ENCODE data around the gene CNOT6L. TPM values are rescaled to one million over a fixed set of nuclear protein-coding genes. Genes with fewer than 3 reads are reported as not detected.
A peak's percentile ranks its signal among the peaks of the same experiment; 100 is the strongest.

The CNOT6L gene
- total RNA-seq, 2 experiments from 2014 or later = 103 to 107 TPM

- peak; percentile 30 for ATAC-seq
- CTCF ChIA-PET = interaction anchor here (1.0 kb wide), 1 partner anchor 15 kb away, joined by 3 read pairs; no protein-coding TSS in a partner anchor
These were observed 26.2 kb upstream of the CNOT6L start for GRCh38 chr4:77845400-77845799.

GRCh38 chr4:77844363-77844762 is 25.2 kb upstream of the CNOT6L start:
- no peaks in the 10 kb centered on the region for H3K27me3 Mint-ChIP-seq
- H3K4me1 Mint-ChIP-seq = peaks cover 12% of the 10 kb centered on the region
- no peak for DNase-seq

More at GRCh38 chr4:77845400-77845799, 26.2 kb upstream of the CNOT6L start:
- no peak for DNase-seq
- no peaks in the 10 kb centered on the region for H3K9me3 Mint-ChIP-seq (ENCODE audit: low read depth)
- no peak overlapping the region for H3K27ac Mint-ChIP-seq
- peaks cover 12% of the 10 kb centered on the region for H3K4me1 Mint-ChIP-seq
- H3K36me3 Mint-ChIP-seq = no peaks in the 10 kb centered on the region
- no peaks in the 10 kb centered on the region for H3K27me3 Mint-ChIP-seq
- H3K4me3 Mint-ChIP-seq = no peak overlapping the region

GRCh38 chr4:77843628-77844027 is 24.5 kb upstream of the CNOT6L start:
- Mint-ChIP-seq H3K36me3 (no peaks in the 10 kb centered on the region), H3K9me3 (ENCODE audit: low read depth) (no peaks in the 10 kb centered on the region), H3K4me1 (peaks cover 12% of the 10 kb centered on the region), H3K27me3 (no peaks in the 10 kb centered on the region), H3K4me3 (no peak overlapping the region), H3K27ac (no peak overlapping the region)
- CTCF ChIA-PET = interaction anchor here (0.8 kb wide), 1 partner anchor 9 kb away, joined by 6 read pairs; no protein-coding TSS in a partner anchor
- DNase-seq (no peak), ATAC-seq (peak; percentile 47)

More at GRCh38 chr4:77844363-77844762, 25.2 kb upstream of the CNOT6L start:
- no peak overlapping the region for H3K4me3 Mint-ChIP-seq
- H3K27ac Mint-ChIP-seq = no peak overlapping the region
- ATAC-seq = no peak
- H3K9me3 Mint-ChIP-seq (ENCODE audit: low read depth) = no peaks in the 10 kb centered on the region
- H3K36me3 Mint-ChIP-seq = no peaks in the 10 kb centered on the region
- CTCF ChIA-PET = interaction anchor here (0.8 kb wide), 1 partner anchor 8 kb away, joined by 6 read pairs; no protein-coding TSS in a partner anchor

GRCh38 chr4:77834403-77834802 is 15.2 kb upstream of the CNOT6L start:
- Mint-ChIP-seq H3K4me1 (peaks cover 8% of the 10 kb centered on the region), H3K4me3 (no peak overlapping the region), H3K27me3 (no peaks in the 10 kb centered on the region), H3K9me3 (ENCODE audit: low read depth) (no peaks in the 10 kb centered on the region), H3K27ac (no peak overlapping the region), H3K36me3 (no peaks in the 10 kb centered on the region)
- CTCF ChIA-PET = no interaction called here
- ATAC-seq (no peak), DNase-seq (no peak)

- ATAC-seq = no peak
- no peaks in the 10 kb centered on the region for H3K27me3 Mint-ChIP-seq
- no peaks in the 10 kb centered on the region for H3K36me3 Mint-ChIP-seq
- no peak overlapping the region for H3K27ac Mint-ChIP-seq
- H3K4me1 Mint-ChIP-seq = peaks cover 8% of the 10 kb centered on the region
- no peak for DNase-seq
- H3K4me3 Mint-ChIP-seq = no peak overlapping the region
- H3K9me3 Mint-ChIP-seq (ENCODE audit: low read depth) = no peaks in the 10 kb centered on the region
- CTCF ChIA-PET = no interaction called here
These were observed 14.1 kb upstream of the CNOT6L start for GRCh38 chr4:77833126-77833724.

- ATAC-seq = peak; percentile 49
- CTCF ChIA-PET = interaction anchor here (1.5 kb wide), 1 partner anchor 26 kb away, joined by 5 read pairs; no protein-coding TSS in a partner anchor
- Mint-ChIP-seq H3K4me1 (peaks cover 18% of the 10 kb centered on the region), H3K4me3 (no peak overlapping the region), H3K9me3 (ENCODE audit: low read depth) (no peaks in the 10 kb centered on the region), H3K27ac (peak overlapping the region; percentile 26), H3K27me3 (no peaks in the 10 kb centered on the region), H3K36me3 (no peaks in the 10 kb centered on the region)
- no peak for DNase-seq
These were observed 8.2 kb upstream of the CNOT6L start for GRCh38 chr4:77827343-77827742.

GRCh38 chr4:77826275-77826674 is 7.1 kb upstream of the CNOT6L start:
- ATAC-seq (no peak), DNase-seq (no peak)
- H3K27ac Mint-ChIP-seq = no peak overlapping the region
- CTCF ChIA-PET = interaction anchor here (1.4 kb wide), 1 partner anchor 27 kb away, joined by 4 read pairs; no protein-coding TSS in a partner anchor
- no peaks in the 10 kb centered on the region for H3K27me3 Mint-ChIP-seq
- H3K9me3 Mint-ChIP-seq (ENCODE audit: low read depth) = no peaks in the 10 kb centered on the region
- H3K36me3 Mint-ChIP-seq = no peaks in the 10 kb centered on the region
- peaks cover 27% of the 10 kb centered on the region for H3K4me1 Mint-ChIP-seq
- H3K4me3 Mint-ChIP-seq = no peak overlapping the region

- Mint-ChIP-seq H3K9me3 (ENCODE audit: low read depth) (no peaks in the 10 kb centered on the region), H3K4me3 (peak overlapping the region; percentile 98), H3K36me3 (peaks cover 12% of the 10 kb centered on the region), H3K27me3 (no peaks in the 10 kb centered on the region), H3K27ac (peak overlapping the region; percentile 97), H3K4me1 (peaks cover 26% of the 10 kb centered on the region)
- ATAC-seq (peak; percentile 3), DNase-seq (peak; percentile 65)
- CTCF ChIA-PET = interaction anchor here (1.3 to 2.5 kb wide), 3 partner anchors 30 to 40 kb away, joined by 3 to 13 read pairs (median 5); partner anchors contain the start of gene MRPL1
These were observed 2.6 kb upstream of the CNOT6L start for GRCh38 chr4:77821775-77822174.

DNA sequence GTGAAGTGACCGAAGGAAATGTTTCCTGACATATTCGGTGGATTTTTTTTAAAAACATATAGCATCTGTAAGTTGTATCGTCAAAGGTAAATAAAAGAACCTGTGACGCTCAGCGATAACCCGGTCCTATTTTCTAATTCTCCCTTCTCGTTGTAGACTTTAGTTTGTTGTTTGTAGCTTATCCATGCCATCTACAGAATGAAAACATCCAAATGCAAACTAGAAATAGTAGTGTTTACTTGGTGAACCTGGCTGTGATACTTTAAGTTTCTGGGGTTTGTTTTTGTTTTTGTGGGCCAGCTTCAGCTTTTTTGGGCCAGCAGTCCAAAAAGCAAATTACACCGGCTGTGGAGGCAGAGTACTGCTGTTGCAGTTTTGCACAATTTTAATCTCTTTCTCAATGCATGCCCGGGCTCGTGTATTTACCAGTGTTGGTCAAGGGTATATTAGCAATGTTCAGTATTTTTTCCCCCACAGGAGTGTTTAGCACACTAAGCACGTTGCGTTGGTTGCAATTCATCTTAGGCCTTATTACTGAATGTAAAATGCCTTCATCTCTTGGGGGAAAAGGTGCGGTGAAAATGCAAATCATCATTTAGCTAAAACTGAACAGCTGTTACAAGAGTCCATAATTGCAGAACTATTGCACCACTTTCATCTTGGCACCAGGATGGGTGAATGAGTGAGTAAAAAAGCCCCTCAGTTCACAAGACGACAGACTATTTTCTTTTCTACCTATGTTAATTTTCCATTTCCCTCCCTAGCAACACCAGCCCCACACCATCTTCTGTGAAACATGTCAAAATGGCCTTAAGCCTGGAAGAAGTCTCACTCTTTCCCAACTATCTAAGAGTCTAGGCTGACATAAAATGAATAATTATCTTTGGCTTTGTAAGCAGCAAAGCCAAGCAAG is 1.7 kb upstream of the CNOT6L start:
- no peak for ATAC-seq
- Mint-ChIP-seq H3K27me3 (no peaks in the 10 kb centered on the region), H3K36me3 (peaks cover 12% of the 10 kb centered on the region), H3K4me3 (peak overlapping the region; percentile 98), H3K9me3 (ENCODE audit: low read depth) (no peaks in the 10 kb centered on the region), H3K4me1 (peaks cover 31% of the 10 kb centered on the region), H3K27ac (peak overlapping the region; percentile 97)
- CTCF ChIA-PET = interaction anchor here (1.0 to 2.5 kb wide), 10 partner anchors 9 to 86 kb away, joined by 3 to 32 read pairs (median 6); partner anchors contain the start of gene MRPL1
- DNase-seq = no peak

DNA sequence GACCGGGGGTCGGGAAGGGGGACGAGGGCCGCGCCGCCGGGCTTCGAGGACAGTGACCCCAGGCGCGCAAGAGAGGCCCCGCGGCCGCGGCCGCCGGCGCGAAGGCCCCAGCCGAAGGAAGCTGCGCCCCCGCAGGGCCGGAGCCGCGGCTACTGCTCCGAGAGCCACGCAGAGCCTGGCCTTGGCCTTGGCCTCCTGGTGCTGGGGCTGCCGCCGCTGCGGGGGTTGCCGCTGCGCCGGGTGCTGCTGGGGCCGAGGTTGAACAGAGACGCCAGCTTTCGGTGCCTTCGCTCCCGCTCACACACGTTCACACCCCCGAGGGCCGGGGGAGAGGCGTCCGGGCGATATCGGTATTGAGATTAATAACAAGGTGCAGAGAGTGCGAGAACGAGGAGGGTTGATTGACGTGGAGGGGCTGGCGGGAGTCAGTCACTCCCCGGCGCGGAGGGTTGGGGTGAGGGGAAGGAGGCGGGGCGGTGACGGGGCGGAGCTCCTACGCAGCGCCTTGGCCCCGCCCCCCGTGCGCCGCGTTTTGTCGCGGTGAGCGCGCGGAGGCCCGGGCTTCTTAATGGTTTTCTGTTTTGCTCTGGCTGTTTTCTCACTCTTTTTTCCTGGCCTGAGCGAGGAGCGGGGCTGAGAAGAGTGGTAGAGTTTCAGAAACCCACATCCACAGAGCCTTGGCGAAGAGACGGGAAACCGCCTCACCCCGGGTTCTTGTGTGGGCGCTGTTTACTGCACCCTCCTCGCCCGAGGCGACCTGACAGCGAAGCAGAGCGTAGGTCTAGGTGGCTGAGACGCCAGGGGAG is 878 bp upstream of the CNOT6L start:
- H3K36me3 Mint-ChIP-seq = peaks cover 12% of the 10 kb centered on the region
- H3K27me3 Mint-ChIP-seq = no peaks in the 10 kb centered on the region
- CTCF ChIA-PET = interaction anchor here (0.7 to 2.5 kb wide), 10 partner anchors 8 to 85 kb away, joined by 3 to 32 read pairs (median 6); partner anchors contain the start of gene MRPL1
- peak; percentile 84 for ATAC-seq
- peak overlapping the region; percentile 97 for H3K27ac Mint-ChIP-seq
- H3K4me1 Mint-ChIP-seq = peaks cover 39% of the 10 kb centered on the region
- peak overlapping the region; percentile 98 for H3K4me3 Mint-ChIP-seq
- peak; percentile 96 for DNase-seq
- no peaks in the 10 kb centered on the region for H3K9me3 Mint-ChIP-seq (ENCODE audit: low read depth)

DNA sequence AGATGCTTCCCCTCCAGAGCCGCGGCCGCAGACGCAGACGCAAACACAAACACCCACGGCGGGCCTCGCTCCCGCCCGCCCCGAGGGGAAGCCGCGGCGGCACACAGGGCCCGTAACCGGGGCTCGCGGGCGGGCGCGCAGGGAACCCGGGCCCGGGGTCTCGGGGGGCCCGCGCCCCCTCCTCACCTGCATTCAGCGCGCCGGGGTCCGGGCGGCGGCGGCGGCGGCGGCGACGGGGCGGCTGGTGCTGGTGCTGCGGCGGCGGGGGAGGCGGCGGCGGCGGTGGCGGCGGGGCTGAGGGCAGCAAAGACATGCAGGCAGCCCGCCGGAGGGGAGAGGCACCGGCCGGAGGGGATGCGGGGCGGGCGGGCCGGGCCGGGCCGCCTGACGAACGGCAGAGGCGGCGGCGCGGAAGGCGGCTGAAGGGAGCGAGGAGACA is 255 bp upstream of the CNOT6L start:
- Mint-ChIP-seq H3K9me3 (ENCODE audit: low read depth) (no peaks in the 10 kb centered on the region), H3K4me1 (peaks cover 44% of the 10 kb centered on the region), H3K27ac (peak overlapping the region; percentile 99), H3K4me3 (peak overlapping the region; percentile 98), H3K27me3 (no peaks in the 10 kb centered on the region), H3K36me3 (peaks cover 14% of the 10 kb centered on the region)
- peak; percentile 7 for ATAC-seq
- peak; percentile 58 for DNase-seq
- CTCF ChIA-PET = interaction anchor here (0.7 to 2.8 kb wide), 10 partner anchors 8 to 85 kb away, joined by 3 to 32 read pairs (median 6); partner anchors contain the start of gene MRPL1

DNA sequence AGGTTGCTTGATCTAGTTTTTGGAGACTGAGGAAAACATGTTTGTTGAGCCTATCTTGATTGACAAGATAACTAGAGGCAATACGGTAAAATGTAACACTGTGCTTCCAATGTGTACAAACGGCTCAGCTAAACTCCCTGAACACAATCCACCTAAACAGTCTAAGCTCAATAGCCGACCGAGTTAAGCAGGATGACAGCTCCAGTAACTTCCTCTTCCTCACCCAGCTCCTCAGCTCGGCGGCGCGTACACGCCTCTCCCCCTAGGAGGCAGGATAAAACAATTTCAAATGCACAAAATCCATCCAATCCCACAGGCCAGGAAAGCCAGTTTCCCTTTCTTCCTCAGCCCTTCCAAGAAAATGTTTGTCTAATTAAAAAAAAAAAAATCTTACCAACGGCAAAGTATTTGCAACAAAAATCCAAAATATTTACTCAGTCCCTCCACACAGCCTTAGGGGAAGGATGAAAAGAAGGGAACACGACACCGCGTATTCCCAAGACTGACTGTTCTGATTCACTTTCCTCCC is 1.0 kb downstream of the CNOT6L start:
- H3K4me3 Mint-ChIP-seq = peak overlapping the region; percentile 98
- peaks cover 54% of the 10 kb centered on the region for H3K4me1 Mint-ChIP-seq
- CTCF ChIA-PET = interaction anchor here (0.8 to 2.8 kb wide), 9 partner anchors 9 to 83 kb away, joined by 3 to 14 read pairs (median 3); partner anchors contain the start of gene MRPL1
- peak overlapping the region; percentile 95 for H3K27ac Mint-ChIP-seq
- H3K9me3 Mint-ChIP-seq (ENCODE audit: low read depth) = no peaks in the 10 kb centered on the region
- peak; percentile 28 for ATAC-seq
- H3K36me3 Mint-ChIP-seq = peaks cover 16% of the 10 kb centered on the region
- H3K27me3 Mint-ChIP-seq = no peaks in the 10 kb centered on the region
- peak; percentile 72 for DNase-seq

All from activated CD8-positive, alpha-beta memory T cell treated with anti-CD3 and anti-CD28 coated beads, Interleukin-2, amount 10 ng/mL, durations not matched to agents 7 days and 5 days (primary cell).